T-helper 1 cell treated with Interleukin-12 subunit alpha and Interleukin-12 subunit beta and Interleukin-4 antibody, amounts not matched to agents 30 ng/mL and 1 ng/mL, for 36 hours (primary cell): ENCODE data around the gene CCDC92B. TPM values are rescaled to one million over a fixed set of nuclear protein-coding genes. Genes with fewer than 3 reads are reported as not detected.
"Not testable (repeated sequence)": the region's sequence is repeated elsewhere in the genome, so short reads cannot be mapped to it uniquely, and the experiment has no call there.

Source experiments
- intact Hi-C: fragments of 100-400 bp; cut with micrococcal nuclease; formaldehyde crosslinking; loops from one replicate; pipeline ENCODE4 v1.15.1; 2024
- total RNA-seq: library from RNA; stranded (reverse); gene quantifications from 2 replicates; pipeline ENCODE4 v1.2.3, GENCODE V29; 2022

Gene CCDC92B
- 0.07 and 0.17 TPM in 2 replicates for total RNA-seq

GRCh38 chr17:2749058-2749783, at the start of gene CCDC92B:
TSS of gene CCDC92B (minus strand) at chr17:2749652. CDS start at chr17:2735145, 14,507 bp downstream.
- intact Hi-C loops = no loop called here

GRCh38 chr17:2798678-2799077, 49.2 kb upstream of the CCDC92B start:
- intact Hi-C loops = loop anchor here (10.0 kb wide), 1 partner anchor 404 kb away; no protein-coding TSS in a partner anchor

GRCh38 chr17:2798188-2798587, 48.7 kb upstream of the CCDC92B start:
- intact Hi-C loops = loop anchor here (10.0 kb wide), 1 partner anchor 403 kb away; no protein-coding TSS in a partner anchor

- intact Hi-C loops = loop anchor here (10.0 kb wide), 1 partner anchor 403 kb away; no protein-coding TSS in a partner anchor
These were observed 48.2 kb upstream of the CCDC92B start for GRCh38 chr17:2797637-2798036.

GRCh38 chr17:2797226-2797625, 47.8 kb upstream of the CCDC92B start:
- intact Hi-C loops = loop anchor here (10.0 kb wide), 1 partner anchor 402 kb away; no protein-coding TSS in a partner anchor

GRCh38 chr17:2796164-2797125, 47.0 kb upstream of the CCDC92B start, which contains the start of gene RAP1GAP2:
TSS of gene RAP1GAP2 (plus strand) at chr17:2796438. CDS start at chr17:2796528, 90 bp downstream.
- intact Hi-C loops = loop anchor here (1.0 to 10.0 kb wide), 3 partner anchors 10 to 402 kb away; no protein-coding TSS in a partner anchor

- intact Hi-C loops = loop anchor here (1.0 to 10.0 kb wide), 3 partner anchors 9 to 401 kb away; no protein-coding TSS in a partner anchor
These were observed 46.1 kb upstream of the CCDC92B start for GRCh38 chr17:2795441-2796163.

GRCh38 chr17:2794111-2794803, 44.8 kb upstream of the CCDC92B start:
- intact Hi-C loops = loop anchor here (10.0 kb wide), 1 partner anchor 399 kb away; no protein-coding TSS in a partner anchor

GRCh38 chr17:2792366-2793169, 43.1 kb upstream of the CCDC92B start:
- intact Hi-C loops = loop anchor here (10.0 kb wide), 1 partner anchor 398 kb away; no protein-coding TSS in a partner anchor

- intact Hi-C loops = loop anchor here (5.0 to 10.0 kb wide), 2 partner anchors 77 to 395 kb away; partner anchors contain the start of gene CLUH
These were observed 40.2 kb upstream of the CCDC92B start for GRCh38 chr17:2789700-2790099.

- intact Hi-C loops = loop anchor here (1.0 to 5.0 kb wide), 7 partner anchors 10 to 227 kb away; partner anchors contain the start of genes CLUH and RAP1GAP2
These were observed 36.9 kb upstream of the CCDC92B start for GRCh38 chr17:2786176-2786881.

- intact Hi-C loops = loop anchor here (5.0 kb wide), 1 partner anchor 73 kb away; the partner anchor contains the start of gene CLUH
These were observed 35.9 kb upstream of the CCDC92B start for GRCh38 chr17:2785376-2785775.

- intact Hi-C loops = loop anchor here (5.0 kb wide), 1 partner anchor 73 kb away; the partner anchor contains the start of gene CLUH
These were observed 35.4 kb upstream of the CCDC92B start for GRCh38 chr17:2784864-2785263.

GRCh38 chr17:2783310-2784030, 34.0 kb upstream of the CCDC92B start:
- intact Hi-C loops = no loop called here

GRCh38 chr17:2782055-2782454, 32.6 kb upstream of the CCDC92B start:
- intact Hi-C loops = no loop called here

- intact Hi-C loops = not testable (repeated sequence)
These were observed 32.1 kb upstream of the CCDC92B start for GRCh38 chr17:2781598-2781997.

- intact Hi-C loops = no loop called here
These were observed 31.5 kb upstream of the CCDC92B start for GRCh38 chr17:2780931-2781454.
